Neural progenitor cell (in vitro differentiated cells): Measurements from ENCODE around the gene PZP. TPM values are rescaled to one million over a fixed set of nuclear protein-coding genes. Genes with fewer than 3 reads are reported as not detected.

Experiments
- DNase-seq: peaks from one replicate; pipeline ENCODE4 v3.0.0-alpha.2; 2016; ENCODE audit warnings: low spot score
- H2AFZ ChIP-seq: fragments of 200-600 bp; sonication (generic); replicated peaks from 2 replicates; pipeline ENCODE4 v1.6.1; 2016; ENCODE audit warnings: antibody characterized with exemption
- H3F3A ChIP-seq: fragments of 200-600 bp; sonication (generic); 2 replicates; pipeline ENCODE4 v1.6.1; 2016; ENCODE audit warnings: antibody characterized with exemption, low read depth
- H3K27ac ChIP-seq: fragments of 200-600 bp; sonication (generic); 2 replicates; pipeline ENCODE4 v1.5.1; 2016; ENCODE audit warnings: mild to moderate bottlenecking
- H3K27me3 ChIP-seq: fragments of 200-600 bp; sonication (generic); 2 replicates; pipeline ENCODE4 v1.6.1; 2016; ENCODE audit warnings: mild to moderate bottlenecking, moderate library complexity
- H3K36me3 ChIP-seq: fragments of 200-600 bp; sonication (generic); 2 replicates; pipeline ENCODE4 v1.5.1; 2016
- H3K4me1 ChIP-seq: fragments of 200-600 bp; sonication (generic); 2 replicates; pipeline ENCODE4 v1.6.1; 2016; ENCODE audit warnings: mixed run types
- H3K4me2 ChIP-seq: fragments of 200-600 bp; sonication (generic); 2 replicates; pipeline ENCODE4 v1.6.1; 2016
- H3K4me3 ChIP-seq: fragments of 200-600 bp; sonication (generic); 2 replicates; pipeline ENCODE4 v1.5.1; 2016
- H3K79me2 ChIP-seq: fragments of 200-600 bp; sonication (generic); 2 replicates; pipeline ENCODE4 v1.6.1; 2016; ENCODE audit warnings: low read depth
- H3K9ac ChIP-seq: fragments of 200-600 bp; sonication (generic); 2 replicates; pipeline ENCODE4 v1.6.1; 2016
- H3K9me3 ChIP-seq: fragments of 200-600 bp; sonication (generic); 2 replicates; pipeline ENCODE4 v1.5.1; 2016; ENCODE audit warnings: low read depth
- H4K20me1 ChIP-seq: fragments of 200-600 bp; sonication (generic); 2 replicates; pipeline ENCODE4 v1.6.1; 2016; ENCODE audit warnings: low read depth
- H3K27ac Mint-ChIP-seq: 3 replicates; pipeline ENCODE4 v1.8.0; 2021; ENCODE audit warnings: mixed read lengths
- H3K27me3 Mint-ChIP-seq: 2 replicates; pipeline ENCODE4 v1.8.0; 2022; ENCODE audit warnings: low read depth, mild to moderate bottlenecking, inconsistent platforms, moderate library complexity, mixed read lengths; ENCODE audit not compliant: insufficient read depth
- H3K36me3 Mint-ChIP-seq: 3 replicates; pipeline ENCODE4 v1.8.0; 2021; ENCODE audit warnings: mixed read lengths
- H3K4me1 Mint-ChIP-seq: 3 replicates; pipeline ENCODE4 v1.8.0; 2021; ENCODE audit warnings: mixed read lengths
- H3K4me3 Mint-ChIP-seq: 3 replicates; pipeline ENCODE4 v1.8.0; 2021; ENCODE audit warnings: mild to moderate bottlenecking, moderate library complexity, mixed read lengths
- H3K9me3 Mint-ChIP-seq: 3 replicates; pipeline ENCODE4 v1.8.0; 2020; ENCODE audit warnings: mixed read lengths
- CTCF ChIP-seq: fragments of 200-600 bp; sonication (generic); IDR thresholded peaks from 2 replicates; pipeline ENCODE4 v1.5.1; 2017; ENCODE audit warnings: antibody characterized with exemption, mild to moderate bottlenecking
- EZH2 ChIP-seq: fragments of 200-600 bp; sonication (generic); IDR thresholded peaks from 2 replicates; pipeline ENCODE4 v1.6.1; 2017; ENCODE audit warnings: antibody characterized with exemption, mild to moderate bottlenecking, moderate library complexity
- EZH2phosphoT487 ChIP-seq: fragments of 200-600 bp; sonication (generic); IDR thresholded peaks from 2 replicates; pipeline ENCODE4 v1.6.1; 2017; ENCODE audit warnings: antibody characterized with exemption
- total RNA-seq: library from RNA; depleted of rRNA; stranded (reverse); fragments of >200 nt; gene quantifications from 2 replicates; pipeline ENCODE4 v1.2.3, GENCODE V29; 2015; ENCODE audit warnings: low replicate concordance

Gene PZP
- total RNA-seq, 1 donor from 2014 or later = not detected

DNA sequence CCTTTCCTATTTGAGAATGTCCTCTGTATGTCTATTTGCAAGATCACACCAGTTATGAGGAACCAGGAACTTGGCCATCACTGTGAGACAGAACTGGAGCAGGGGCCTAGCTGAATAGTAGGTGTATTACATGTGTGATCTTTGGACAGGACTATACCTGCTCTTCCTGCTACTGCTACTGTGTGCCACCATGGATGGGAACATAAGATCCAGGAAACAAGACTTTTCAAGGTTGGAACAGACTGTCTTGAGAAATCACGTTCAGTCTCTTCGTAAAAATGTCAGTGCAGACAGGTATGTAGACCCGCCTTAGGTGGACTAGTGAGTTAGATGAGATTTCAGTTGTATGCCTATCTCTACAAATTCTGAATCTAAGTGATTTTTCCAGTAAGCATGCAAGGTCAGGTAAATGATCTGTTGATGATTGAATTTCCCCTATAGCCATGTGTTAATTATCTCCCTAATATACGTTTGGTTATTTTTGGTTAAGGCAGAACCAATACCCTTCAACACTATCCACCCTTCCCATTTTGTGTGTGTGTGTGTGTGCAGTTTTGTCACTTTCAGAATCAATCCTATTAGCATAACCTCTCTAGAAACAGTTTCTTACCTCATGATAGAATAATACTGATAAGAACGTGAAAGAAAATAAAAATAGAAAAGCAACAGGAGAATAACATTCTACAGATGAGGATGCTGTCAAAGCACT lies 99.5 kb downstream of the PZP start:
- Histone ChIP-seq H4K20me1 (no peaks in the 10 kb centered on the region), H3K27ac (no peak overlapping the region), H2AFZ (no peak overlapping the region), H3K27me3 (no peaks in the 10 kb centered on the region), H3K4me1 (no peaks in the 10 kb centered on the region), H3K9me3 (no peaks in the 10 kb centered on the region), H3F3A (no peaks in the 10 kb centered on the region), H3K9ac (no peak overlapping the region), H3K4me3 (no peak overlapping the region), H3K36me3 (no peaks in the 10 kb centered on the region), H3K79me2 (no peaks in the 10 kb centered on the region), H3K4me2 (no peak overlapping the region)
- Mint-ChIP-seq H3K9me3 (no peaks in the 10 kb centered on the region), H3K36me3 (peaks cover 2% of the 10 kb centered on the region), H3K27me3 (no peaks in the 10 kb centered on the region), H3K27ac (no peak overlapping the region), H3K4me1 (no peaks in the 10 kb centered on the region), H3K4me3 (no peak overlapping the region)
- TF ChIP-seq CTCF (no peak), EZH2phosphoT487 (no peak), EZH2 (no peak)
- DNase-seq = no peak

- H3K27ac Mint-ChIP-seq = no peak overlapping the region
- Histone ChIP-seq H3K4me1 (no peaks in the 10 kb centered on the region), H3K4me3 (no peak overlapping the region), H3K9ac (no peak overlapping the region), H4K20me1 (no peaks in the 10 kb centered on the region), H3K9me3 (no peaks in the 10 kb centered on the region), H3K4me2 (no peak overlapping the region), H3K27me3 (no peaks in the 10 kb centered on the region), H3K36me3 (no peaks in the 10 kb centered on the region), H3K27ac (no peak overlapping the region), H3K79me2 (no peaks in the 10 kb centered on the region), H2AFZ (no peak overlapping the region), H3F3A (no peaks in the 10 kb centered on the region)
- TF ChIP-seq EZH2 (no peak), CTCF (no peak), EZH2phosphoT487 (no peak)
- H3K36me3 Mint-ChIP-seq = peaks cover 2% of the 10 kb centered on the region
- no peaks in the 10 kb centered on the region for H3K9me3 Mint-ChIP-seq
- no peaks in the 10 kb centered on the region for H3K27me3 Mint-ChIP-seq
- no peak for DNase-seq
- no peak overlapping the region for H3K4me3 Mint-ChIP-seq
- no peaks in the 10 kb centered on the region for H3K4me1 Mint-ChIP-seq
Observed at GRCh38 chr12:9107542-9107873, 100.7 kb downstream of the PZP start.

DNA sequence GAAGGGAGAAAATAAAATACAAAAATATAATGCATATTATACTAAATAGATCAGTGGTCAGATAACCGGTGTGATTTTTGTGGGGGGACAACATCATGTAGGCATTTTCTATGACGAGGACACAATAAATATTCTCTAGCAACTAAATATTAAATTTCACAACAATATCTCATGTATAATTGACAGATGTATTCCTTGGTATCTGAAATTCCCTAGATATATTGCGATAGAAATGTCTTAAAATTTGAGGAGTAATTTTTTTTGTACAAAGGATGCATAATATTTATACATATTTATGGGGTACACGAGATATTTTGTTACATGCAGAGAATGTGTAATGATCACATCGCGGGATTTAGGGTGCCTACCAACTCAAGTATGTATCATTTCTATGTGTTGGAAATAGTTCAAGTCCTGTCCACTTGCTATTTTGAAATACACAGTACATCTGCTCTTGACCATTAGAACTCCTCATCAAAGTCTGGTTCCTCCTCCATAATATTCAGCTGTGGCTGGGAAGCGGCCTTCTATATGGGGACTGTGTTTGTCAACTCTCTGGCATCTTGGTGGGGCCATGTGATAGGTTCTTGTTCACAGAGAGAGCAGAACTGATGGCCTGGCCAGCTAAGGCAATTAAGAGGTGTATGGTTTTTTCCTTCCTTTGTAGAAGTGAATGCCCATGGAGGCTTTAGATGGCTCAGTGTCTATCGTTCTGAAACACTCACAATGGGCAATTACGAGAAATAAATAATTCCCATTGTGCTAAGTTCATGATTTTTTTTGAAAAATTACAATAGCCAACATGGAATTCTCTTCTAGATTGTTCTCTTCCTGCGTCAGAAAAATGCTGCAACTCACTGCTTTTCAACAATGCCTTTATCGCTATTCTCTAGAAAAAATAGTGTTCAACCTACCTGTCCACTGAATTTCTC lies 101.3 kb downstream of the PZP start:
- no peaks in the 10 kb centered on the region for H3K79me2 ChIP-seq
- H3K9me3 ChIP-seq = no peaks in the 10 kb centered on the region
- TF ChIP-seq EZH2phosphoT487 (no peak), CTCF (no peak), EZH2 (no peak)
- no peaks in the 10 kb centered on the region for H3K36me3 ChIP-seq
- H3F3A ChIP-seq = no peaks in the 10 kb centered on the region
- no peak overlapping the region for H3K27ac ChIP-seq
- Mint-ChIP-seq H3K36me3 (peaks cover 2% of the 10 kb centered on the region), H3K4me1 (no peaks in the 10 kb centered on the region), H3K27me3 (no peaks in the 10 kb centered on the region), H3K9me3 (no peaks in the 10 kb centered on the region), H3K27ac (no peak overlapping the region), H3K4me3 (no peak overlapping the region)
- H3K9ac ChIP-seq = no peak overlapping the region
- H4K20me1 ChIP-seq = no peaks in the 10 kb centered on the region
- no peaks in the 10 kb centered on the region for H3K4me1 ChIP-seq
- no peak overlapping the region for H3K4me2 ChIP-seq
- no peak for DNase-seq
- no peak overlapping the region for H2AFZ ChIP-seq
- no peaks in the 10 kb centered on the region for H3K27me3 ChIP-seq
- H3K4me3 ChIP-seq = no peak overlapping the region
